Panc1 (cell line): ENCODE data around the gene CDK18. TPM values are rescaled to one million over a fixed set of nuclear protein-coding genes. Genes with fewer than 3 reads are reported as not detected.

Experiments used
- ATAC-seq: fragments of 200-7000 bp; cut with Tn5 transposase; 2 replicates; pipeline ENCODE4 v1.9.1; 2020; ENCODE audit warnings: mild to moderate bottlenecking, moderate library complexity
- BruUV-seq: library from RNA; stranded (reverse); fragments of 400-500 nt; replicated peaks from 2 replicates; lab custom pipeline; 2021; lab: Mats Ljungman, UMichigan
- CTCF ChIA-PET: fragments of 300-600 bp; sonication (Branson Sonifier 250); formaldehyde crosslinking; loops from one replicate; lab custom pipeline; 2022; ENCODE audit warnings: antibody characterized with exemption; lab: Charles Lee
- POLR2A ChIA-PET: fragments of 300-600 bp; sonication (Branson Sonifier 250); formaldehyde crosslinking; loops from one replicate; lab custom pipeline; 2022; ENCODE audit warnings: antibody characterized with exemption; lab: Charles Lee
- DNase-seq: peaks from one replicate; pipeline ENCODE4 v3.0.0-alpha.2; 2010; ENCODE audit warnings: low read depth, low spot score
- H3K27ac ChIP-seq: 2 replicates; pipeline ENCODE4 v1.5.1; 2011; ENCODE audit warnings: mild to moderate bottlenecking, low read length, inconsistent platforms
- H3K27me3 ChIP-seq: fragments of 200-500 bp; sonication (Bioruptor generic); 2 replicates; pipeline ENCODE4 v1.6.0; 2014; ENCODE audit warnings: low read length, inconsistent platforms; ENCODE audit not compliant: control insufficient read depth, insufficient read depth
- H3K36me3 ChIP-seq: fragments of 200-500 bp; sonication (Bioruptor generic); 2 replicates; pipeline ENCODE4 v1.5.1; 2014; ENCODE audit warnings: inconsistent platforms, mild to moderate bottlenecking, low read length, moderate library complexity; ENCODE audit not compliant: control insufficient read depth, insufficient read depth
- H3K4me1 ChIP-seq: 2 replicates; pipeline ENCODE4 v1.5.1; 2011; ENCODE audit warnings: inconsistent platforms, mild to moderate bottlenecking, low read length, moderate library complexity; ENCODE audit not compliant: control insufficient read depth, insufficient read depth
- H3K4me3 ChIP-seq, 2 experiments: 2 replicates each; pipeline ENCODE4 v1.5.1; 2011 to 2012; ENCODE audit warnings: low read depth in 2 of 2, low read length in 2 of 2, mild to moderate bottlenecking in 2 of 2, inconsistent platforms in 1 of 2, moderate library complexity in 1 of 2
- H3K9me3 ChIP-seq: fragments of 200-500 bp; sonication (Bioruptor generic); 2 replicates; pipeline ENCODE4 v1.5.1; 2014; ENCODE audit warnings: low read depth, mild to moderate bottlenecking, inconsistent platforms, low read length, moderate library complexity; ENCODE audit not compliant: control insufficient read depth, insufficient read depth
- POLR2AphosphoS5 ChIP-seq: IDR thresholded peaks from 2 replicates; pipeline ENCODE4 v1.6.1; 2012; ENCODE audit warnings: mild to moderate bottlenecking, low read depth, low read length, moderate library complexity
- SIN3A ChIP-seq: IDR thresholded peaks from 2 replicates; pipeline ENCODE4 v1.6.1; 2012; ENCODE audit warnings: low read depth, mild to moderate bottlenecking, low read length, moderate library complexity, borderline replicate concordance; ENCODE audit not compliant: insufficient read depth
- TCF7L2 ChIP-seq: IDR thresholded peaks from 2 replicates; pipeline ENCODE4 v1.6.1; 2011; ENCODE audit warnings: mild to moderate bottlenecking, low read depth, low read length, inconsistent platforms
- in situ Hi-C: cut with HindIII; loops from 2 replicates; pipeline ENCODE4 v1.10.0; 2016; ENCODE audit warnings: low sequenced_read_pairs, low pct_unique_long_range_greater_than_20kb
- intact Hi-C: fragments of 100-400 bp; cut with micrococcal nuclease; formaldehyde crosslinking; loops from one replicate; pipeline ENCODE4 v1.10.0; 2022; ENCODE audit not compliant: unreplicated experiment
- total RNA-seq: library from RNA; stranded (reverse); gene quantifications from one replicate; pipeline ENCODE4 v1.2.1, GENCODE V29; 2021; ENCODE audit not compliant: unreplicated experiment
- TF ChIP-seq, protein P1 (sequence below): fragments of 450-650 bp; IDR thresholded peaks from 2 replicates; pipeline ENCODE4 v1.5.1; 2017; ENCODE audit warnings: mild to moderate bottlenecking
- TF ChIP-seq, protein P2 (sequence below), 2 experiments: IDR thresholded peaks; 2 replicates each; pipeline ENCODE4 v1.6.1; 2011 to 2012; ENCODE audit warnings: low read depth in 2 of 2, control low read depth in 1 of 2, low read length in 1 of 2, mild to moderate bottlenecking in 1 of 2, moderate library complexity in 1 of 2; ENCODE audit not compliant: insufficient read depth in 1 of 2

The CDK18 gene
- total RNA-seq, 1 experiment from 2014 or later = 7.0 TPM

DNA sequence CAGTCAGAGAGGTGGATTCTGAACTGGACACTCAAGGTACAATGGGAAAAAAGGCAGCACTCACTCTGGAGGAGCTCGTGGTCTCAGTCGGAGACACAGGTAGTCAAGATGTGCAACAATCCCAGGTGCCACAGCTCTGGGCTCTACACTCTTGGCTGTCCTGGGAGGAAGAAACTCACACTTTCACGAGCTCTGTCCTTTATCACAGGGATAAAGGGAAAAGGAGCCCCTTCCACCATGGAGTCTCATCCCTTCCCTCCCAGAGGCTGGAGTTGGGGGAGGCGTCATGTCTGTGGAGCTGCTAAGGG lies 20.3 kb downstream of the CDK18 start:
- DNase-seq (no peak), ATAC-seq (no peak)
- BruUV-seq = no TSS peak
- Histone ChIP-seq H3K27me3 (no peaks in the 10 kb centered on the region), H3K4me3 (no peak overlapping the region), H3K27ac (no peak overlapping the region), H3K36me3 (no peaks in the 10 kb centered on the region), H3K4me1 (peaks cover 14% of the 10 kb centered on the region), H3K9me3 (no peaks in the 10 kb centered on the region)
- CTCF ChIA-PET = interaction anchor here (0.6 to 5.2 kb wide), 12 partner anchors 9 to 251 kb away, joined by 3 to 92 read pairs (median 4); no protein-coding TSS in a partner anchor
- TF ChIP-seq TCF7L2 (no peak), POLR2AphosphoS5 (no peak), SIN3A (no peak)
- TF ChIP-seq, protein P1, sequence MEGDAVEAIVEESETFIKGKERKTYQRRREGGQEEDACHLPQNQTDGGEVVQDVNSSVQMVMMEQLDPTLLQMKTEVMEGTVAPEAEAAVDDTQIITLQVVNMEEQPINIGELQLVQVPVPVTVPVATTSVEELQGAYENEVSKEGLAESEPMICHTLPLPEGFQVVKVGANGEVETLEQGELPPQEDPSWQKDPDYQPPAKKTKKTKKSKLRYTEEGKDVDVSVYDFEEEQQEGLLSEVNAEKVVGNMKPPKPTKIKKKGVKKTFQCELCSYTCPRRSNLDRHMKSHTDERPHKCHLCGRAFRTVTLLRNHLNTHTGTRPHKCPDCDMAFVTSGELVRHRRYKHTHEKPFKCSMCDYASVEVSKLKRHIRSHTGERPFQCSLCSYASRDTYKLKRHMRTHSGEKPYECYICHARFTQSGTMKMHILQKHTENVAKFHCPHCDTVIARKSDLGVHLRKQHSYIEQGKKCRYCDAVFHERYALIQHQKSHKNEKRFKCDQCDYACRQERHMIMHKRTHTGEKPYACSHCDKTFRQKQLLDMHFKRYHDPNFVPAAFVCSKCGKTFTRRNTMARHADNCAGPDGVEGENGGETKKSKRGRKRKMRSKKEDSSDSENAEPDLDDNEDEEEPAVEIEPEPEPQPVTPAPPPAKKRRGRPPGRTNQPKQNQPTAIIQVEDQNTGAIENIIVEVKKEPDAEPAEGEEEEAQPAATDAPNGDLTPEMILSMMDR = no peak
- TF ChIP-seq, protein P2, sequence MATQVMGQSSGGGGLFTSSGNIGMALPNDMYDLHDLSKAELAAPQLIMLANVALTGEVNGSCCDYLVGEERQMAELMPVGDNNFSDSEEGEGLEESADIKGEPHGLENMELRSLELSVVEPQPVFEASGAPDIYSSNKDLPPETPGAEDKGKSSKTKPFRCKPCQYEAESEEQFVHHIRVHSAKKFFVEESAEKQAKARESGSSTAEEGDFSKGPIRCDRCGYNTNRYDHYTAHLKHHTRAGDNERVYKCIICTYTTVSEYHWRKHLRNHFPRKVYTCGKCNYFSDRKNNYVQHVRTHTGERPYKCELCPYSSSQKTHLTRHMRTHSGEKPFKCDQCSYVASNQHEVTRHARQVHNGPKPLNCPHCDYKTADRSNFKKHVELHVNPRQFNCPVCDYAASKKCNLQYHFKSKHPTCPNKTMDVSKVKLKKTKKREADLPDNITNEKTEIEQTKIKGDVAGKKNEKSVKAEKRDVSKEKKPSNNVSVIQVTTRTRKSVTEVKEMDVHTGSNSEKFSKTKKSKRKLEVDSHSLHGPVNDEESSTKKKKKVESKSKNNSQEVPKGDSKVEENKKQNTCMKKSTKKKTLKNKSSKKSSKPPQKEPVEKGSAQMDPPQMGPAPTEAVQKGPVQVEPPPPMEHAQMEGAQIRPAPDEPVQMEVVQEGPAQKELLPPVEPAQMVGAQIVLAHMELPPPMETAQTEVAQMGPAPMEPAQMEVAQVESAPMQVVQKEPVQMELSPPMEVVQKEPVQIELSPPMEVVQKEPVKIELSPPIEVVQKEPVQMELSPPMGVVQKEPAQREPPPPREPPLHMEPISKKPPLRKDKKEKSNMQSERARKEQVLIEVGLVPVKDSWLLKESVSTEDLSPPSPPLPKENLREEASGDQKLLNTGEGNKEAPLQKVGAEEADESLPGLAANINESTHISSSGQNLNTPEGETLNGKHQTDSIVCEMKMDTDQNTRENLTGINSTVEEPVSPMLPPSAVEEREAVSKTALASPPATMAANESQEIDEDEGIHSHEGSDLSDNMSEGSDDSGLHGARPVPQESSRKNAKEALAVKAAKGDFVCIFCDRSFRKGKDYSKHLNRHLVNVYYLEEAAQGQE (IDR thresholded peaks at IDR 0.05; ENCODE audit: insufficient read depth in 1 of 2, low read depth in 2 of 2, low read length in 1 of 2) = no peak
- POLR2A ChIA-PET = interaction anchor here (0.6 kb wide), 1 partner anchor 351 kb away, joined by 5 read pairs; no protein-coding TSS in a partner anchor
- in situ Hi-C loops (no loop called here), intact Hi-C loops (loop anchor here (1.0 to 2.0 kb wide), 3 partner anchors 36 to 170 kb away; no protein-coding TSS in a partner anchor)

DNA sequence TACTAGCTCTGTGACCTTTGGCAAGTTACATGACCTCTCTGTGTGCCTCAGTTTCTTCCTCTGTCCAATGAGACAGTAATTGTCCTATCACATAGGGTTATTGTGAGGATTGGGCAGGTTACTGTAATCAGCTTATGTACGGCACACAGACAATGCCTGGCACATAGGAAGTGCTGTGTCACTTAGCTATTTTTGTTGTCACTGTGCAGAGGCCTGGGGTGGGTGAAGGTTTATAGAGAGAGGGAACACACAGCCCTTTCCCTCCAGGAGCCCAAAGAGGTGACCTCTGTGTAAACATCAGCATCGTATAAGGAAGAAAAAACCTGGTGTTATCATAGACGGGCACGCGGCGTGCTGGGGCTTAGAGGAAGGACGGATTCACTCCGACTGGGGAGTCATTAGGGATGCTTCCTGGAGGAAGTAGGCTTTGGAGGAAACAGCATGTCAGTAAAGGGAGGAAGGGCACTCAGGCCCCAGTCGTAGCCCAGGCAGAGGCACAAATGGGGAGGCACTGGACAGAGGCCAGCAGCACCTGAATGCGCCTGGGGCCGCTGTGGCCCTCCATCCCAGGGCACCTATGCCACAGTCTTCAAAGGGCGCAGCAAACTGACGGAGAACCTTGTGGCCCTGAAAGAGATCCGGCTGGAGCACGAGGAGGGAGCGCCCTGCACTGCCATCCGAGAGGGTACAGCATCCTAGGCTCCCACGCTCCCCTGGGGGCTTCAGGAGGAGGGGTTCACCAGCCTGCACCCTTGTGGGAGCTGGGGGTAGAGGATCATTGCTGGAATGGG lies 21.2 kb downstream of the CDK18 start:
- Histone ChIP-seq H3K36me3 (no peaks in the 10 kb centered on the region), H3K9me3 (no peaks in the 10 kb centered on the region), H3K27ac (no peak overlapping the region), H3K27me3 (no peaks in the 10 kb centered on the region), H3K4me1 (peaks cover 11% of the 10 kb centered on the region), H3K4me3 (no peak overlapping the region)
- DNase-seq (no peak), ATAC-seq (no peak)
- TF ChIP-seq SIN3A (no peak), POLR2AphosphoS5 (no peak), TCF7L2 (no peak)
- TF ChIP-seq, protein P1 = no peak
- TF ChIP-seq, protein P2 (IDR thresholded peaks at IDR 0.05; ENCODE audit: insufficient read depth in 1 of 2, low read depth in 2 of 2, low read length in 1 of 2) = no peak
- no TSS peak for BruUV-seq
- intact Hi-C loops = loop anchor here (2.0 kb wide), 1 partner anchor 129 kb away; no protein-coding TSS in a partner anchor
- ChIA-PET CTCF (interaction anchor here (0.7 to 5.2 kb wide), 9 partner anchors 16 to 190 kb away, joined by 3 to 92 read pairs (median 5); no protein-coding TSS in a partner anchor), POLR2A (no interaction called here)
- in situ Hi-C loops = no loop called here
